Measurements from ENCODE around the gene B3GAT3.
A peak's percentile ranks its signal among the peaks of the same experiment; 100 is the strongest.

Gene B3GAT3

GRCh38 chr11:62567018-62567633 is 54.7 kb downstream of the B3GAT3 start:
- no peaks in the 10 kb centered on the region for H3K9me3 ChIP-seq (ENCODE audit: low read length)
- no peak overlapping the region for H2AFZ ChIP-seq (ENCODE audit: low read length)
- TF ChIP-seq, protein P1, sequence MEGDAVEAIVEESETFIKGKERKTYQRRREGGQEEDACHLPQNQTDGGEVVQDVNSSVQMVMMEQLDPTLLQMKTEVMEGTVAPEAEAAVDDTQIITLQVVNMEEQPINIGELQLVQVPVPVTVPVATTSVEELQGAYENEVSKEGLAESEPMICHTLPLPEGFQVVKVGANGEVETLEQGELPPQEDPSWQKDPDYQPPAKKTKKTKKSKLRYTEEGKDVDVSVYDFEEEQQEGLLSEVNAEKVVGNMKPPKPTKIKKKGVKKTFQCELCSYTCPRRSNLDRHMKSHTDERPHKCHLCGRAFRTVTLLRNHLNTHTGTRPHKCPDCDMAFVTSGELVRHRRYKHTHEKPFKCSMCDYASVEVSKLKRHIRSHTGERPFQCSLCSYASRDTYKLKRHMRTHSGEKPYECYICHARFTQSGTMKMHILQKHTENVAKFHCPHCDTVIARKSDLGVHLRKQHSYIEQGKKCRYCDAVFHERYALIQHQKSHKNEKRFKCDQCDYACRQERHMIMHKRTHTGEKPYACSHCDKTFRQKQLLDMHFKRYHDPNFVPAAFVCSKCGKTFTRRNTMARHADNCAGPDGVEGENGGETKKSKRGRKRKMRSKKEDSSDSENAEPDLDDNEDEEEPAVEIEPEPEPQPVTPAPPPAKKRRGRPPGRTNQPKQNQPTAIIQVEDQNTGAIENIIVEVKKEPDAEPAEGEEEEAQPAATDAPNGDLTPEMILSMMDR (IDR thresholded peaks at IDR 0.05; ENCODE audit: low read length): no peak
- H3K4me2 ChIP-seq (ENCODE audit: low read length): no peak overlapping the region
- H3K4me3 ChIP-seq (ENCODE audit: low read depth, low read length, poor library complexity, severe bottlenecking): no peak overlapping the region
- no peaks in the 10 kb centered on the region for H3K27me3 ChIP-seq (ENCODE audit: insufficient read depth, low read length)
- peak overlapping the region; percentile 37 for H3K27ac ChIP-seq (ENCODE audit: low read depth, low read length, poor library complexity, severe bottlenecking)
- no peaks in the 10 kb centered on the region for H3K9me2 ChIP-seq (ENCODE audit: low read depth, low read length)
- peaks cover 96% of the 10 kb centered on the region for H3K36me3 ChIP-seq (ENCODE audit: insufficient read depth, low read length)
- peaks cover 11% of the 10 kb centered on the region for H3K79me2 ChIP-seq (ENCODE audit: insufficient read depth, low read length)
- no peaks in the 10 kb centered on the region for H4K20me1 ChIP-seq (ENCODE audit: insufficient read depth, low read length)
- no peaks in the 10 kb centered on the region for H3F3A ChIP-seq (ENCODE audit: insufficient read depth, low read length)
- no peak overlapping the region for H3K9ac ChIP-seq (ENCODE audit: low read length)
- peaks cover 16% of the 10 kb centered on the region for H3K4me1 ChIP-seq (ENCODE audit: insufficient read depth, low read length, severe bottlenecking)

DNA sequence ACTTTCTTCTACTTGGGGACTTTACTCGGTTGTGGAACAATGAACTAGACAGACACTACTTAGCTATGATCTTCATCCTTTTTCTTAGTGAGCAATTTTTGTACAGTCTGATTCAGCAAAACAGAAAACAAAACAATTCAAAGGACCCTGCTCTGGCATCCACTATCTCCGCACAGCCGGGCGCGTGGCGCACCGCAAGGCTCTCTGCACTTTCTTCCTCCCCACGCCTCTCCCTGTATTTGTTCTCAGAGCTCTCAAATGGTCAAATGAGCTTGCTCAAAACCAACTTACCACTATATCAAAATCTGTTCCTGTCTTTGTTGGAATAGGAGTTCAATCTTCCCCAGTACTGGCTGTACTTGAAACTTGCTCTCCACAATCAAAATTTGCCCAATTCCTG is 55.5 kb downstream of the B3GAT3 start:
- Histone ChIP-seq H2AFZ (ENCODE audit: low read length) (no peak overlapping the region), H3K4me3 (ENCODE audit: low read depth, low read length, poor library complexity, severe bottlenecking) (no peak overlapping the region), H3K36me3 (ENCODE audit: insufficient read depth, low read length) (peaks cover 94% of the 10 kb centered on the region), H3K9ac (ENCODE audit: low read length) (no peak overlapping the region), H3K79me2 (ENCODE audit: insufficient read depth, low read length) (0 out of 2 replicates have a peak, but pooled peaks cover 4% of the 10 kb centered on the region), H3K4me2 (ENCODE audit: low read length) (no peak overlapping the region), H3K4me1 (ENCODE audit: insufficient read depth, low read length, severe bottlenecking) (peaks cover 9% of the 10 kb centered on the region), H3K27me3 (ENCODE audit: insufficient read depth, low read length) (no peaks in the 10 kb centered on the region), H4K20me1 (ENCODE audit: insufficient read depth, low read length) (no peaks in the 10 kb centered on the region), H3K9me2 (ENCODE audit: low read depth, low read length) (no peaks in the 10 kb centered on the region), H3F3A (ENCODE audit: insufficient read depth, low read length) (no peaks in the 10 kb centered on the region), H3K9me3 (ENCODE audit: low read length) (no peaks in the 10 kb centered on the region), H3K27ac (ENCODE audit: low read depth, low read length, poor library complexity, severe bottlenecking) (peak overlapping the region; percentile 37)
- no peak for TF ChIP-seq EZH2 (IDR thresholded peaks at IDR 0.05; ENCODE audit: borderline replicate concordance, low read length)
- TF ChIP-seq, protein P1 (IDR thresholded peaks at IDR 0.05; ENCODE audit: low read length): no peak

Data from OCI-LY1 (cell line).